ENCODE results near the gene LAMC3.
"Not testable (repeated sequence)": the region's sequence is repeated elsewhere in the genome, so short reads cannot be mapped to it uniquely, and the experiment has no call there.

LAMC3 gene

GRCh38 chr9:131096269-131097125, 87.5 kb downstream of the LAMC3 start, which contains the start of gene AIF1L:
AIF1L (plus strand) TSS chr9:131096531; CDS start chr9:131096630, 99 bp downstream.
- DNase-seq (ENCODE audit: insufficient read length, low spot score) (no peak), FAIRE-seq (no peak)
- no peak for TF ChIP-seq POLR2A (IDR thresholded peaks at IDR 0.05; ENCODE audit: low read depth, low read length)

- DNase-seq (ENCODE audit: insufficient read length, low spot score), result no peak
- FAIRE-seq, result no peak
- no peak for TF ChIP-seq POLR2A (IDR thresholded peaks at IDR 0.05; ENCODE audit: low read depth, low read length)
Measured at GRCh38 chr9:131097126-131097947, 88.4 kb downstream of the LAMC3 start.

- DNase-seq (ENCODE audit: insufficient read length, low spot score), result no peak
- FAIRE-seq, result no peak
- TF ChIP-seq POLR2A (IDR thresholded peaks at IDR 0.05; ENCODE audit: low read depth, low read length), result no peak
Measured at GRCh38 chr9:131097948-131098278, 88.9 kb downstream of the LAMC3 start.

- FAIRE-seq, result no peak
- no peak for DNase-seq (ENCODE audit: insufficient read length, low spot score)
- TF ChIP-seq POLR2A (IDR thresholded peaks at IDR 0.05; ENCODE audit: low read depth, low read length), result no peak
Measured at GRCh38 chr9:131098391-131099101, 89.6 kb downstream of the LAMC3 start.

- no peak for TF ChIP-seq POLR2A (IDR thresholded peaks at IDR 0.05; ENCODE audit: low read depth, low read length)
- FAIRE-seq (no peak), DNase-seq (ENCODE audit: insufficient read length, low spot score) (no peak)
Measured at GRCh38 chr9:131099102-131099606, 90.2 kb downstream of the LAMC3 start.

GRCh38 chr9:131099845-131100244, 90.9 kb downstream of the LAMC3 start:
- FAIRE-seq; DNase-seq (ENCODE audit: insufficient read length, low spot score): not testable (repeated sequence)

- TF ChIP-seq POLR2A (IDR thresholded peaks at IDR 0.05; ENCODE audit: low read depth, low read length), result no peak
- DNase-seq (ENCODE audit: insufficient read length, low spot score), result no peak
- FAIRE-seq, result no peak
Measured at GRCh38 chr9:131100445-131100844, 91.5 kb downstream of the LAMC3 start.

GRCh38 chr9:131101207-131101964, 92.4 kb downstream of the LAMC3 start:
- FAIRE-seq (no peak), DNase-seq (ENCODE audit: insufficient read length, low spot score) (no peak)
- no peak for TF ChIP-seq POLR2A (IDR thresholded peaks at IDR 0.05; ENCODE audit: low read depth, low read length)

- no peak for TF ChIP-seq POLR2A (IDR thresholded peaks at IDR 0.05; ENCODE audit: low read depth, low read length)
- DNase-seq (ENCODE audit: insufficient read length, low spot score) (no peak), FAIRE-seq (no peak)
Measured at GRCh38 chr9:131103024-131103423, 94.0 kb downstream of the LAMC3 start.

GRCh38 chr9:131103535-131103934, 94.6 kb downstream of the LAMC3 start:
- DNase-seq (ENCODE audit: insufficient read length, low spot score) (no peak), FAIRE-seq (no peak)
- no peak for TF ChIP-seq POLR2A (IDR thresholded peaks at IDR 0.05; ENCODE audit: low read depth, low read length)

GRCh38 chr9:131104016-131104740, 95.2 kb downstream of the LAMC3 start:
- no peak for FAIRE-seq

GRCh38 chr9:131105952-131106351, 97.0 kb downstream of the LAMC3 start:
- DNase-seq (ENCODE audit: insufficient read length, low spot score), result no peak
- no peak for FAIRE-seq
- no peak for TF ChIP-seq POLR2A (IDR thresholded peaks at IDR 0.05; ENCODE audit: low read depth, low read length)

More at GRCh38 chr9:131104016-131104740, 95.2 kb downstream of the LAMC3 start:
- no peak for DNase-seq (ENCODE audit: insufficient read length, low spot score)
- no peak for TF ChIP-seq POLR2A (IDR thresholded peaks at IDR 0.05; ENCODE audit: low read depth, low read length)

- DNase-seq (ENCODE audit: insufficient read length, low spot score), result no peak
- TF ChIP-seq POLR2A (IDR thresholded peaks at IDR 0.05; ENCODE audit: low read depth, low read length), result no peak
- no peak for FAIRE-seq
Measured at GRCh38 chr9:131107760-131108159, 98.8 kb downstream of the LAMC3 start.
